Right renal pelvis (tissue), 4 donors: Measurements from ENCODE around the gene MACROD2. TPM values are rescaled to one million over a fixed set of nuclear protein-coding genes. Genes with fewer than 3 reads are reported as not detected.
"Not testable (repeated sequence)": the region's sequence is repeated elsewhere in the genome, so short reads cannot be mapped to it uniquely, and the experiment has no call there.

Source experiments
- DNase-seq, 4 donors: peaks; one replicate each; pipeline ENCODE4 v3.0.0-alpha.2; 2013; ENCODE audit warnings: low read depth in 4 of 4, low spot score in 3 of 4, missing footprints in 1 of 4
- polyA plus RNA-seq, 4 donors: library from polyadenylated mRNA; unstranded; fragments of 120-200 nt; gene quantifications; one replicate each; pipeline ENCODE4 v1.2.1, GENCODE V29; 2013; ENCODE audit not compliant: insufficient read length in 4 of 4

The MACROD2 gene
- polyA plus RNA-seq: 10 to 100 TPM; 12.4 to 14.4 (median 13.6) TPM

GRCh38 chr20:13995086-13995665 is at the start of gene MACROD2:
MACROD2 (plus strand) TSS chr20:13995516.
- peak; percentile 79 to 86 (median 85) for DNase-seq

DNA sequence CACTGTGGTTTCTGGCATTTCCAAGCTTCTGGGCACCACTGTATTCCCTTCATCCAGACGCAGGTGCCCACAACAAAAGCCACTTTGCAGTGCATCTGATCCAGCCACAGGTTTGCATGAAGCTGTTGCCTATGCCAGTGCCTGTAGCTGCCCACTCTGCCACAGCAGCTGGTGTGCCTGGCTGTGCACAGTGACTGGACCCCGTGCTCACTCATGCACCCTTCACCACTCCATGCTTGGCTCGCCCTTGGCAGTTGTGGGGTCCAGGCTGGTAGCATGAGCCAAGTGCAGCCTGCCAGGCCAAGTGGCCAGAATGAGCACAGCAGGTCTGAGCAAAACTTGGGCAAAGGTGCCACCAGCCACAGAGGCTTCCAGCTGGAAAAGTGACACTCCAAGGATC is 47.6 kb upstream of the MACROD2 start:
- DNase-seq: no peak

GRCh38 chr20:13953227-13953626 is 42.1 kb upstream of the MACROD2 start:
- DNase-seq: no peak

GRCh38 chr20:13960119-13960518 is 35.2 kb upstream of the MACROD2 start:
- DNase-seq: no peak

GRCh38 chr20:13960525-13960924 is 34.8 kb upstream of the MACROD2 start:
- no peak for DNase-seq

- no peak for DNase-seq
Measured at GRCh38 chr20:13984211-13984610, 11.1 kb upstream of the MACROD2 start.

DNA sequence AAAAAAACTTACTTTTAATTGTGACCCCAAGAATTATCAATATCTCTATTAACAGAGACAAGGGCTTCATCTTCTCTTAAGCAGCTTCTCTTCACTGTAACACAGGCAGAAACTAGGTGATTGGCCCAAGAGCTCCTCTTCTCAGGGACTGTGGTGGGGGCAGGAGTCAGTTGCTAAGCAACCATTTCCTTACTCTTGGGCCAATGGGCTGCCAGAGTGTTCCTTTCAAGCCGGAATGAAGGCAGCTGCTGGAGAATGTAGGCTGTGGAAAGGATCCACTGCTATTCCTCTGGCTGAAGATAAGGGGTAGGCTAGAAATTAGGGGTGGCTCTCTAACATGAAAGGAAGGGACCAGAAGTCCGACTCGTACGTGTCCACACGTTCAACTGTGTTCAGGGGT is 4.9 kb upstream of the MACROD2 start, which contains the start of gene SEL1L2:
TSS of gene SEL1L2 (minus strand) at position 150 of the 400 bp plus-strand sequence. CDS start at position 70, 80 bp downstream.
- peak in 1 of 4 donors; percentile 5 for DNase-seq

GRCh38 chr20:13991311-13991710 is 4.0 kb upstream of the MACROD2 start:
- no peak for DNase-seq

DNA sequence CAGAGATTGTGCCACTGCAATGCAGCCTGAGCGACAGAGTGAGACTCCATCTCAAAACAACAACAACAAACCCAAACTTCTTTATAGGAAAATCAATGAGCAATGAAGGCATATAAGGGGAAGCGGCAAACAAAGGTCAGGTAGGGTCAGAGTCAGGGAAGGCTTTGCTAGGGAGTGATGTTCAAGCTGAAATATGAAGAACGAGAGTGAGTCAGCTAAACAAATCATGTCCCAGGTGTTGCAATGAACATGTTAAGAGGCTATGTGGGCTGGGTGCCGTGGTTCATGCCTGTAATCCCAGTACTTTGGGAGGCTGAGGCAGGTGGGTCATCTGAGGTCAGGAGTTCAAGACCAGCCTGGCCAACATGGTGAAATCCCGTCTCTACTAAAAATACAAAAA is 3.4 kb upstream of the MACROD2 start:
- DNase-seq: not testable (repeated sequence)

GRCh38 chr20:13995841-13996240 is 525 bp downstream of the MACROD2 start:
- DNase-seq: peak in 3 of 4 donors; percentile 18 to 41 (median 31)

GRCh38 chr20:13996265-13996664 is 949 bp downstream of the MACROD2 start:
- DNase-seq: peak in 1 of 4 donors; percentile 18

DNA sequence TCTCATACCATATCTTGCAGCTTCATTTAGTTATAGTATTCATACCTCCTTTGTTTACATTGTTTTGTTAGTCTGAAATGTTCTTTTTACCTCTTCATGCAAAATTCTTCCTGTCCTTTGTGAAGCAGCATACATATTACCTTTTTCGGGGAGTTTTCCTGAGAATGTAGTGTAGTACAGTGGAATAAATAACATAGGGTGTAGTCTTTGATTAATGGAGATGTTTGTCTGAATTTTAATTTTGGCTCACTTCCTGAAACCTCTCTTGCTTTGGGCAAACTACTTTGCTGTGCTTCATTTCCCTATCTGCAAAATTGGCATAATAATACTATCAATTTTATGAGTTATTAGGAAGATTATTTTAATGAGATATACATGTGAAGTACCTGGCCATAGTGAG is 5.6 kb downstream of the MACROD2 start:
- DNase-seq: no peak

- DNase-seq: no peak
Measured at GRCh38 chr20:14005996-14006395, 10.7 kb downstream of the MACROD2 start.

- DNase-seq: no peak
Measured at GRCh38 chr20:14009208-14009607, 13.9 kb downstream of the MACROD2 start.

DNA sequence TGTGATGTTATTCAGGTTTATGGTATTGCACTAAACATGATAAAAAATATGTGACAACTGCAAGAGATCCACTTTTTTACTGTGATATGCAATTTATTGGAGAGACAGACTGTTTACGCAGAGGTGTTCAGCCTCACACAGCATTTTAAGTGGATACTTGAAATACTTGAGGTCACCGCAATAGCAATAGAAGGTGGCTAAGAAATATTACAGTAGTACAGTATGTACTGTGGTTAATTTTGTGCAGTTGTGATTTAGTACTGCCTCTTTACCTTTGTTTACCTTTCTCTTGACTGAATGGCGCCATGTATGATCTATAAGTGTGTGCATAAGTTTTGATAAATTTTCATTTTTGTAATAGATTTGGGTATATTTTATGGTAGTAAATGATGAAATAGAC is 17.4 kb downstream of the MACROD2 start:
- no peak for DNase-seq

DNA sequence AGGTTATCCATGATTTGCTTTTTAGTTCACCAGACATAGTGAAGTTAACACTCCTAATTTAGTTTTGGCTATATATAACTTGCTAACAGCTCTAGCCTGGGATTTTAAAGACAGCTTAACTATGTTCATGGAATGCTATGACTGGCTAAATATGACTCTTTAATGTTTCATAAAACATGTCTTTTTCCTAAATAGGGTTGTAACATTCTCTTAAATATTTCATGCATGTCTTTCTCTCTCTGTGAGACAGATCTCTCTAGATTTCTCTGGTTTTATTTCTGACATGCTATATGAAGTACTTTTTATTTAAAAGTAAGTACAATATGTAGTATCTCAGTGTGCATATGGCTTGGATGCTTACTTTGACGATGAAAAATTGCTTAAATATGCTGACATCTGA is 35.7 kb downstream of the MACROD2 start:
- DNase-seq: no peak

DNA sequence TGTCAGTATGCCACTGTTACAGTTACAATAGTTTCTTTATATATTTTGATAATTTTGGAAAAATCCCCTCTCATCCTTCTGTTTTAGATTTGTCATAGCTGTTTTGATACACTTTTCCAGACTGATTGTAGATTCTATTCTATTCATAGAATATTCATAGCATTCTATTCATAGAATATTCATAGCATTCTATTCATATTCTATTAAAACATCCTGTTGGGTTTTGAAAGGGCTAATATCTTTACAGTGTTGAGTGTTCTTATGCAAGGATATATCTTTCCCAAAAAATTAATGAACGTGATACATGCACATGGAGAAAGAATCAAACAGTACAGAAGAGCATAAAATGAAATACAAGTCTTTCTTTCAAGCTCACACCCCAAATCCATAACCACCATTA is 38.0 kb downstream of the MACROD2 start:
- no peak for DNase-seq

DNA sequence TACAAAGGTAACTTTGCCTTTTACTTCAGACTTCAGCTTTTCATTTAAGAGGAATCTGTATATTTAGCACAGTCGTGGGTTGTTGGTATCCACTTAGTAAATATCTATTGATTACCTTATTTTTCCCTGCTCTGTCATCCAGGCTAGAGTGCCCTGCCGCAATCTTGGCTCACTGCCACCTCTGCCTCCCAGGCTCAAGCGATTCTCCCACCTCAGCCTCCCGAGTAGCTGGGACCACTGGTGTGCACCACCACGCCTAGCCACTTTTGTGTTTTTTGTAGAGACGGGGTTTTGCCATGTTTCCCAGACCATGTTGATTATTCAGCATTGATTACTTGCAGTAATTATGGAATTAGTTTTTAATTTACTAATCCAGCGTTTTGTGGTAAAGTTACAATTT is 41.3 kb downstream of the MACROD2 start:
- DNase-seq: no peak

GRCh38 chr20:14044712-14045276 is 49.5 kb downstream of the MACROD2 start:
- not testable (repeated sequence) for DNase-seq

DNA sequence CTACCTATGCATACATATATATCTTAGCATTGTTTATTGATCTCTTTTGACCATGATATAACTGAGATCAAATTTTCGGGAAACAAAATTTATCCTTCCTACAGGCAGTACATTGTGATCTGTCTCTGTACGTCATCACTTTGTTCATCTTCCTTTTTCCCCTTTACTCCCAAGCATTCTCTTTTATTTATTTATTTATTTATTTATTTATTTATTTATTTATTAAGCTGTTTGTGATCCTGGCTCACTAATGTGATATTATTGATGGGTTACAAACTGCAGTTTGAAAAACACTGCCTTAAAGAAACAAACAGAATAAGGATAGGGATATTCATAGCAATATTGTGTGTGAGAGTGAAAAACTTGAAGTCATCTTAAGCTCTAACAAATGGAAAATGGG is 51.2 kb downstream of the MACROD2 start:
- no peak for DNase-seq

- no peak for DNase-seq
Measured at GRCh38 chr20:14049111-14049510, 53.8 kb downstream of the MACROD2 start.

DNA sequence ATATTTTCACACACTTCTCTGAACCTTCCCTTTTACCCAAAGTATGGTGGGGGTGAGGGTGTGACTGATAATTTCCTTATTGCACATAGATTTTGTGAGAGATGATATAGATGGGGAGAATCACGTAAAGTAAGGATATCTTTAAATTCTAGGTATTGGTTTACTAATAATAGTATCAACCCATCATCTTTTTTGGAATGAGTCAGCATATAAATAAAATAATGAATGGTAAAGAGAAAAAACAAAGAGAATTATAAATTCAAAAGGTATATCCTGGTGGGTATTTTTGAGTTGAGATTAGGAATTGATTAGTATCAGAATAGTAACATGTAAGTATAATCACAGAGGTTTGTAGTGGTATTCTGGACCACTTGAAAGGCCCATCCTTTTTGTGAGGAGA is 56.1 kb downstream of the MACROD2 start:
- DNase-seq: no peak
